HCT116 (cell line): ENCODE data around the gene TPP1. TPM values are rescaled to one million over a fixed set of nuclear protein-coding genes. Genes with fewer than 3 reads are reported as not detected.

Experiments
- ATAC-seq: fragments of 200-7000 bp; cut with Tn5 transposase; 2 replicates; pipeline ENCODE4 v1.9.1; 2020; ENCODE audit warnings: mild to moderate bottlenecking, moderate library complexity
- BruUV-seq: library from RNA; stranded (reverse); fragments of 400-500 nt; replicated peaks from 2 replicates; lab custom pipeline; 2021; lab: Mats Ljungman, UMichigan
- CTCF ChIA-PET: fragments of 300-600 bp; sonication (Branson Sonifier 250); formaldehyde crosslinking; loops from one replicate; lab custom pipeline; 2021; ENCODE audit warnings: antibody characterized with exemption; lab: Charles Lee
- POLR2A ChIA-PET: fragments of 300-600, 350-600 bp; sonication (Branson Sonifier 250); formaldehyde crosslinking; loops from one replicate; lab custom pipeline; 2021; ENCODE audit warnings: antibody characterized with exemption; lab: Charles Lee
- RAD21 ChIA-PET, 2 experiments: fragments of 300-600 bp; sonication (Branson Sonifier 250); formaldehyde crosslinking; loops; one replicate each; lab custom pipeline; 2023; ENCODE audit warnings: low total read pairs in 2 of 2; ENCODE audit not compliant: uncharacterized antibody in 2 of 2, unreplicated experiment in 2 of 2, low non-redundant PET in 1 of 2; lab: Charles Lee
- DNase-seq: peaks from one replicate; pipeline ENCODE4 v3.0.0-alpha.2; 2010; ENCODE audit warnings: low read depth, low spot score
- H2AFZ ChIP-seq: fragments of 200-600 bp; shearing (Covaris generic), sonication (generic); 2 replicates; pipeline ENCODE4 v1.6.1; 2017; ENCODE audit warnings: low read depth, mixed run types, mixed read lengths, antibody characterized with exemption, low read length; ENCODE audit not compliant: poor library complexity, severe bottlenecking
- H3K27ac ChIP-seq: 2 replicates; pipeline ENCODE4 v1.5.1; 2012; ENCODE audit warnings: low read depth, low read length
- H3K27me3 ChIP-seq: fragments of 200-600 bp; sonication (generic); 2 replicates; pipeline ENCODE4 v1.6.1; 2016; ENCODE audit warnings: mixed run types, low read length, mixed read lengths; ENCODE audit not compliant: insufficient read depth
- H3K36me3 ChIP-seq, 2 experiments: fragments of 200-500 bp in 1 of 2; fragments of 200-600 bp in 1 of 2; sonication (Bioruptor generic) in 1 of 2; sonication (generic) in 1 of 2; 2 replicates each; pipeline versions ENCODE4 v1.5.1 to v1.6.1; 2014 to 2016; ENCODE audit warnings: low read length in 2 of 2, inconsistent platforms in 1 of 2, mixed read lengths in 1 of 2, mixed run types in 1 of 2; ENCODE audit not compliant: insufficient read depth in 2 of 2, control insufficient read depth in 1 of 2
- H3K4me1 ChIP-seq, 2 experiments: fragments of 200-600 bp in 1 of 2; sonication (generic) in 1 of 2; 2 replicates each; pipeline versions ENCODE4 v1.5.1 to v1.6.1; 2012 to 2017; ENCODE audit warnings: low read length in 2 of 2, inconsistent platforms in 1 of 2, mild to moderate bottlenecking in 1 of 2, mixed read lengths in 1 of 2, mixed run types in 1 of 2, moderate library complexity in 1 of 2; ENCODE audit not compliant: insufficient read depth in 2 of 2, control insufficient read depth in 1 of 2
- H3K4me2 ChIP-seq: fragments of 200-600 bp; sonication (generic); 2 replicates; pipeline ENCODE4 v1.6.1; 2017; ENCODE audit warnings: mixed run types, low read length, mixed read lengths
- H3K4me3 ChIP-seq, 2 experiments: fragments of 200-600 bp in 1 of 2; sonication (generic) in 1 of 2; replicated peaks in 1 of 2; 2 replicates each; pipeline ENCODE4 v1.5.1; 2011 to 2016; ENCODE audit warnings: low read length in 2 of 2, control low read depth in 1 of 2, low read depth in 1 of 2, mild to moderate bottlenecking in 1 of 2, mixed read lengths in 1 of 2, mixed run types in 1 of 2
- H3K79me2 ChIP-seq: fragments of 200-600 bp; sonication (generic); 2 replicates; pipeline ENCODE4 v1.6.1; 2017; ENCODE audit warnings: mild to moderate bottlenecking, mixed run types, low read length, moderate library complexity, mixed read lengths; ENCODE audit not compliant: insufficient read depth
- H3K9ac ChIP-seq: fragments of 200-600 bp; sonication (generic); 2 replicates; pipeline ENCODE4 v1.6.1; 2016; ENCODE audit warnings: low read length, mixed read lengths
- H3K9me2 ChIP-seq: fragments of 200-600 bp; sonication (generic), shearing (Covaris generic); 2 replicates; pipeline ENCODE4 v1.6.1; 2017; ENCODE audit warnings: mixed run types, mild to moderate bottlenecking, moderate library complexity; ENCODE audit not compliant: insufficient read depth
- H3K9me3 ChIP-seq, 2 experiments: fragments of 200-500 bp in 1 of 2; fragments of 200-600 bp in 1 of 2; sonication (Bioruptor generic) in 1 of 2; sonication (generic) in 1 of 2; 2 replicates each; pipeline ENCODE4 v1.6.1; 2014 to 2017; ENCODE audit warnings: low read length in 2 of 2, mixed read lengths in 2 of 2, inconsistent platforms in 1 of 2, low read depth in 1 of 2, mild to moderate bottlenecking in 1 of 2, mixed run types in 1 of 2, moderate library complexity in 1 of 2; ENCODE audit not compliant: control insufficient read depth in 1 of 2, insufficient read depth in 1 of 2
- H4K20me1 ChIP-seq: fragments of 200-600 bp; sonication (generic), shearing (Covaris generic); 2 replicates; pipeline ENCODE4 v1.6.1; 2017; ENCODE audit warnings: mixed run types, mild to moderate bottlenecking, moderate library complexity; ENCODE audit not compliant: insufficient read depth
- ATF3 ChIP-seq: IDR thresholded peaks from 2 replicates; pipeline ENCODE4 v1.6.1; 2012
- CBX3 ChIP-seq: IDR thresholded peaks from 2 replicates; pipeline ENCODE4 v1.6.1; 2012; ENCODE audit warnings: low read depth
- CEBPB ChIP-seq: IDR thresholded peaks from 2 replicates; pipeline ENCODE4 v1.6.1; 2012; ENCODE audit warnings: low read depth
- CTCF ChIP-seq, 3 experiments: fragments of 200-600 bp in 1 of 3; sonication (generic) in 1 of 3; IDR thresholded peaks in 2 of 3; conservative IDR thresholded peaks in 1 of 3; 2 replicates each; pipeline ENCODE4 v1.5.1; 2012 to 2017; ENCODE audit warnings: low read depth in 2 of 3, low read length in 2 of 3, antibody characterized with exemption in 1 of 3, borderline replicate concordance in 1 of 3, control low read depth in 1 of 3, mild to moderate bottlenecking in 1 of 3, mixed read lengths in 1 of 3, mixed run types in 1 of 3, moderate library complexity in 1 of 3; ENCODE audit not compliant: insufficient read depth in 1 of 3
- EZH2 ChIP-seq: fragments of 200-600 bp; sonication (generic); IDR thresholded peaks from 2 replicates; pipeline ENCODE4 v1.6.1; 2017; ENCODE audit warnings: antibody characterized with exemption, mixed run types
- EZH2phosphoT487 ChIP-seq: fragments of 200-600 bp; IDR thresholded peaks from 2 replicates; pipeline ENCODE4 v1.6.1; 2018; ENCODE audit warnings: antibody characterized with exemption, borderline replicate concordance
- FOSL1 ChIP-seq: IDR thresholded peaks from 2 replicates; pipeline ENCODE4 v1.6.1; 2012; ENCODE audit warnings: low read depth
- JUND ChIP-seq: IDR thresholded peaks from 2 replicates; pipeline ENCODE4 v1.6.1; 2012
- POLR2A ChIP-seq: IDR thresholded peaks from 2 replicates; pipeline ENCODE4 v1.7.0; 2011; ENCODE audit warnings: borderline replicate concordance; ENCODE audit not compliant: insufficient read depth, insufficient read length; ENCODE audit errors: extremely low read depth
- POLR2AphosphoS5 ChIP-seq: IDR thresholded peaks from 2 replicates; pipeline ENCODE4 v1.6.1; 2011; ENCODE audit warnings: mild to moderate bottlenecking, low read depth, low read length, moderate library complexity
- RAD21 ChIP-seq: IDR thresholded peaks from 2 replicates; pipeline ENCODE4 v1.6.1; 2012; ENCODE audit warnings: low read depth, mild to moderate bottlenecking
- REST ChIP-seq: IDR thresholded peaks from 2 replicates; pipeline ENCODE4 v1.6.1; 2012; ENCODE audit warnings: low read depth
- SP1 ChIP-seq: IDR thresholded peaks from 2 replicates; pipeline ENCODE4 v1.6.1; 2012; ENCODE audit warnings: low read depth
- SRF ChIP-seq: IDR thresholded peaks from 2 replicates; pipeline ENCODE4 v1.6.1; 2012; ENCODE audit warnings: low read depth
- TCF7L2 ChIP-seq: IDR thresholded peaks from 2 replicates; pipeline ENCODE4 v1.7.0; 2011; ENCODE audit warnings: borderline replicate concordance, inconsistent platforms; ENCODE audit not compliant: insufficient read depth, insufficient read length; ENCODE audit errors: extremely low read depth
- YY1 ChIP-seq: IDR thresholded peaks from 2 replicates; pipeline ENCODE4 v1.6.1; 2011; ENCODE audit warnings: low read length, low read depth, moderate library complexity, mild to moderate bottlenecking; ENCODE audit not compliant: insufficient replicate concordance; ENCODE audit errors: extremely low read depth
- ZNF274 ChIP-seq: fragments of 200-500 bp; sonication (Bioruptor generic); IDR thresholded peaks from 2 replicates; pipeline ENCODE4 v1.6.1; 2014; ENCODE audit warnings: mild to moderate bottlenecking, low read depth, low read length, inconsistent platforms
- intact Hi-C: fragments of 100-400 bp; cut with micrococcal nuclease; formaldehyde crosslinking; loops from 2 replicates; pipeline ENCODE4 v1.10.0; 2022
- total RNA-seq: library from RNA; stranded (reverse); gene quantifications from one replicate; pipeline ENCODE4 v1.2.1, GENCODE V29; 2021; ENCODE audit not compliant: unreplicated experiment

The TPP1 gene
- total RNA-seq, 1 experiment from 2014 or later, result 44.7 TPM

- TF ChIP-seq CTCF (IDR thresholded peaks at IDR 0.05 in 2 of 3, conservative IDR thresholded peaks at IDR 0.05 in 1 of 3; ENCODE audit: borderline replicate concordance in 1 of 3, insufficient read depth in 1 of 3, low read depth in 2 of 3, low read length in 2 of 3), result no peak
- no peak for TF ChIP-seq EZH2phosphoT487
- no peak for TF ChIP-seq FOSL1
- no peak for TF ChIP-seq ATF3
- no peak for TF ChIP-seq RAD21
- no peak for TF ChIP-seq YY1
- no peak for TF ChIP-seq CBX3
- TF ChIP-seq POLR2AphosphoS5, result no peak
- TF ChIP-seq REST, result no peak
- TF ChIP-seq CEBPB, result no peak
- TF ChIP-seq POLR2A, result no peak
- no peak for TF ChIP-seq SRF
- TF ChIP-seq TCF7L2, result no peak
- no peak for TF ChIP-seq ZNF274
- TF ChIP-seq JUND, result no peak
- TF ChIP-seq SP1, result no peak
- TF ChIP-seq EZH2, result no peak
- Histone ChIP-seq H3K9me3 (no peaks in the 10 kb centered on the region), H4K20me1 (no peaks in the 10 kb centered on the region), H3K9me2 (no peaks in the 10 kb centered on the region), H2AFZ (no peak overlapping the region), H3K9ac (no peak overlapping the region), H3K27me3 (no peaks in the 10 kb centered on the region), H3K4me1 (no peaks in the 10 kb centered on the region), H3K4me3 (no peak overlapping the region), H3K27ac (no peak overlapping the region), H3K79me2 (no peaks in the 10 kb centered on the region), H3K36me3 (no peaks in the 10 kb centered on the region), H3K4me2 (no peak overlapping the region)
- CTCF ChIA-PET, result no interaction called here
- DNase-seq (no peak), ATAC-seq (no peak)
- RAD21 ChIA-PET, result no interaction called here
- POLR2A ChIA-PET, result no interaction called here
- BruUV-seq, result no TSS peak
- intact Hi-C loops, result no loop called here
Measured at GRCh38 chr11:6625832-6626420, 6.7 kb upstream of the TPP1 start.
